Trophoblast cell (in vitro differentiated cells and primary cell): Measurements from ENCODE around the gene SERPINA1.
A peak's percentile ranks its signal among the peaks of the same experiment; 100 is the strongest.

ENCODE experiments used
- DNase-seq, 2 donors: peaks; one replicate each; pipeline ENCODE4 v3.0.0-alpha.2; 2016
- H2AFZ ChIP-seq: 2 replicates; pipeline ENCODE4 v1.6.1; 2013; ENCODE audit warnings: low read length, moderate library complexity, mild to moderate bottlenecking; ENCODE audit not compliant: insufficient read depth, poor library complexity
- H2AK5ac ChIP-seq: 2 replicates; pipeline ENCODE4 v1.6.1; 2013; ENCODE audit warnings: mild to moderate bottlenecking, low read length
- H2BK120ac ChIP-seq: 2 replicates; pipeline ENCODE4 v1.6.1; 2013; ENCODE audit warnings: low read length, mild to moderate bottlenecking, moderate library complexity; ENCODE audit not compliant: insufficient read depth, poor library complexity
- H2BK12ac ChIP-seq: 2 replicates; pipeline ENCODE4 v1.6.1; 2013; ENCODE audit warnings: mild to moderate bottlenecking, low read length, moderate library complexity
- H2BK5ac ChIP-seq: 2 replicates; pipeline ENCODE4 v1.6.1; 2013; ENCODE audit warnings: low read length, low read depth, moderate library complexity, mild to moderate bottlenecking; ENCODE audit not compliant: poor library complexity
- H3K14ac ChIP-seq: 2 replicates; pipeline ENCODE4 v1.6.1; 2013; ENCODE audit warnings: mild to moderate bottlenecking, low read length
- H3K18ac ChIP-seq: 2 replicates; pipeline ENCODE4 v1.6.1; 2013; ENCODE audit warnings: mild to moderate bottlenecking, low read length
- H3K23ac ChIP-seq: 2 replicates; pipeline ENCODE4 v1.6.1; 2013; ENCODE audit warnings: low read length
- H3K27ac ChIP-seq: 2 replicates; pipeline ENCODE4 v1.5.1; 2013; ENCODE audit warnings: low read depth, mild to moderate bottlenecking, inconsistent platforms, low read length, moderate library complexity
- H3K27me3 ChIP-seq: 2 replicates; pipeline ENCODE4 v1.6.1; 2013; ENCODE audit warnings: inconsistent platforms, mild to moderate bottlenecking, low read length, moderate library complexity; ENCODE audit not compliant: insufficient read depth
- H3K36me3 ChIP-seq, 2 experiments: 1 replicate in 1 of 2; 2 replicates in 1 of 2; pipeline ENCODE4 v1.6.1; 2013; ENCODE audit warnings: low read length in 2 of 2, mild to moderate bottlenecking in 2 of 2, moderate library complexity in 1 of 2; ENCODE audit not compliant: insufficient read depth in 2 of 2, control insufficient read depth in 1 of 2
- H3K4ac ChIP-seq: 2 replicates; pipeline ENCODE4 v1.6.1; 2013; ENCODE audit warnings: low read depth, mild to moderate bottlenecking, low read length, moderate library complexity
- H3K4me1 ChIP-seq, 2 experiments: 1 replicate in 1 of 2; 2 replicates in 1 of 2; pipeline ENCODE4 v1.6.1; 2013; ENCODE audit warnings: low read length in 2 of 2, mild to moderate bottlenecking in 2 of 2, moderate library complexity in 1 of 2; ENCODE audit not compliant: insufficient read depth in 2 of 2, control insufficient read depth in 1 of 2
- H3K4me2 ChIP-seq: 2 replicates; pipeline ENCODE4 v1.6.1; 2013; ENCODE audit warnings: inconsistent platforms, mild to moderate bottlenecking, low read length, moderate library complexity
- H3K4me3 ChIP-seq: 2 replicates; pipeline ENCODE4 v1.5.1; 2013; ENCODE audit warnings: mild to moderate bottlenecking, low read depth, low read length, inconsistent platforms
- H3K79me1 ChIP-seq: one replicate; pipeline ENCODE4 v1.6.1; 2013; ENCODE audit warnings: low read length
- H3K79me2 ChIP-seq: 2 replicates; pipeline ENCODE4 v1.6.1; 2013; ENCODE audit warnings: low read length, mild to moderate bottlenecking; ENCODE audit not compliant: control insufficient read depth, insufficient read depth, poor library complexity
- H3K9ac ChIP-seq: 2 replicates; pipeline ENCODE4 v1.6.1; 2013; ENCODE audit warnings: mild to moderate bottlenecking, low read length
- H3K9me3 ChIP-seq: 2 replicates; pipeline ENCODE4 v1.6.1; 2013; ENCODE audit warnings: low read depth, mild to moderate bottlenecking, control low read depth, inconsistent platforms, low read length; ENCODE audit not compliant: insufficient read depth
- H4K12ac ChIP-seq: 2 replicates; pipeline ENCODE4 v1.6.1; 2013; ENCODE audit warnings: low read depth, mild to moderate bottlenecking, low read length, moderate library complexity
- H4K8ac ChIP-seq: 2 replicates; pipeline ENCODE4 v1.6.1; 2013; ENCODE audit warnings: low read depth, mild to moderate bottlenecking, low read length, moderate library complexity
- H4K91ac ChIP-seq: one replicate; pipeline ENCODE4 v1.6.1; 2013; ENCODE audit warnings: low read depth, mild to moderate bottlenecking, low read length, moderate library complexity
- WGBS: extraction: QIAGEN DNeasy Blood & Tissue Kit; methylation state at CpG from one replicate; pipeline ENCODE4 v1.1.7; 2013; ENCODE audit warnings: missing lambda C conversion rate; ENCODE audit not compliant: insufficient read length, insufficient coverage; ENCODE audit errors: extremely low coverage; 5-methylcytosine and 5-hydroxymethylcytosine counted together

SERPINA1 gene

DNA sequence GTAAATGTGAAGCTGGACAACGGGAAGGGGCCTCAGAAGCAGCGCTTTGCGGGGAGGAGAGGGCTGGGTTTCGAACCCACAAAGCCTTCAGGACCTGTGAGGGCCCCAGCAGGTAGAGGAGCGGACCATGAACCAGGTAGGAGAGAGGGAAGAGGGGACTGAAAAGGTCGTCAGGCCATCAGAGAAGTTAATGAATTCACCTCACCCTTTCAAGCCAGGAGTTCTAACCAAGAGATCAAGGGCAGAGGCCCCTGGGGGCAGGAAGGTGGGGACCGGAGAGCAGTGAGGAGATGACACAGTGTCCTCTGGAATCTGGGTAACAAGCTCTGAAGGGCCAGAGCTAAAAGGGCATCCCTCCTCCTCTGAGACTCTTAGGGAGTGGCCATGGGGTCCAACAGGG, 19.4 kb downstream of the SERPINA1 start:
- Histone ChIP-seq H3K27ac (no peak overlapping the region), H2BK120ac (no peak overlapping the region), H2AFZ (no peak overlapping the region), H3K9ac (no peak overlapping the region), H3K36me3 (no peaks in the 10 kb centered on the region), H3K9me3 (no peaks in the 10 kb centered on the region), H3K4me3 (no peak overlapping the region), H3K4ac (no peak overlapping the region), H3K23ac (no peak overlapping the region), H2BK12ac (peak overlapping the region; percentile 30), H2BK5ac (no peak overlapping the region), H3K18ac (no peak overlapping the region), H4K8ac (no peak overlapping the region), H3K4me2 (no peak overlapping the region), H3K79me1 (no peaks in the 10 kb centered on the region), H3K27me3 (no peaks in the 10 kb centered on the region), H3K79me2 (no peaks in the 10 kb centered on the region), H4K91ac (no peak overlapping the region), H4K12ac (no peak overlapping the region), H3K4me1 (peaks cover under 1 to 2% of the 10 kb centered on the region in 2 experiments), H2AK5ac (no peak overlapping the region), H3K14ac (no peak overlapping the region)
- WGBS: no CpG with 5 or more reads among the region's 7 CpGs
- no peak for DNase-seq

DNA sequence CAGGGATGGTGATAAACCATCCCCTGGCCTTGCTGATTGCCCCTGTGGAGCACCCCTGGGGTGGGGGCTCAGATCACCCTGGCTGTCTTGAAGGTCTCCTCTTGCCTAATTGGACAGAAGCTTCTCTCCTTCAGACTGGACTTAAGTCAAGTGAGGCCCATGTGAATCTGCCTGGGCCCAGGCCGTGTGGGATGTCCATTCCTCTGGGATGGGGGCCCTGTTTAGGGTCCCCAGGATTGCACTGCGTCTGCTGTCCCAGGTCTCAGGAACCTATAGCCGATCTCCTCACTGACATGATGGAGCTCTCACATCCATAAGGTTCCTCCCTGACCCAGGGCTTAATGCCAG, 20.2 kb downstream of the SERPINA1 start:
- no peak overlapping the region for H3K18ac ChIP-seq
- H2BK12ac ChIP-seq: no peak overlapping the region
- no peak overlapping the region for H3K9ac ChIP-seq
- no peaks in the 10 kb centered on the region for H3K79me1 ChIP-seq
- no peak overlapping the region for H3K4ac ChIP-seq
- no CpG with 5 or more reads among the region's 3 CpGs for WGBS
- H3K23ac ChIP-seq: no peak overlapping the region
- H3K36me3 ChIP-seq: no peaks in the 10 kb centered on the region
- H2BK5ac ChIP-seq: no peak overlapping the region
- no peak overlapping the region for H3K14ac ChIP-seq
- H3K4me1 ChIP-seq: peaks cover 2% of the 10 kb centered on the region in 2 experiments
- H2AFZ ChIP-seq: no peak overlapping the region
- no peak overlapping the region for H4K8ac ChIP-seq
- H3K27me3 ChIP-seq: no peaks in the 10 kb centered on the region
- H2AK5ac ChIP-seq: no peak overlapping the region
- no peak overlapping the region for H4K12ac ChIP-seq
- H3K4me3 ChIP-seq: no peak overlapping the region
- H4K91ac ChIP-seq: no peak overlapping the region
- H3K27ac ChIP-seq: no peak overlapping the region
- DNase-seq: no peak
- no peak overlapping the region for H3K4me2 ChIP-seq
- no peaks in the 10 kb centered on the region for H3K79me2 ChIP-seq
- H3K9me3 ChIP-seq: no peaks in the 10 kb centered on the region
- H2BK120ac ChIP-seq: no peak overlapping the region

- no peak overlapping the region for H3K4ac ChIP-seq
- H3K79me1 ChIP-seq: no peaks in the 10 kb centered on the region
- no peak for DNase-seq
These were observed 20.8 kb downstream of the SERPINA1 start for GRCh38 chr14:94367347-94368242.

GRCh38 chr14:94366146-94366915, 22.1 kb downstream of the SERPINA1 start, which contains the start of gene SERPINA2:
Gene SERPINA2, minus strand, starts transcription at chr14:94366698.
- H3K9me3 ChIP-seq: no peaks in the 10 kb centered on the region
- H3K23ac ChIP-seq: no peak within 1 kb of the TSS
- no peak within 1 kb of the TSS for H3K27ac ChIP-seq
- no peak within 1 kb of the TSS for H2AK5ac ChIP-seq
- H3K4me1 ChIP-seq: peaks cover 2% of the 10 kb centered on the region in 2 experiments
- no peak within 1 kb of the TSS for H2AFZ ChIP-seq
- H3K18ac ChIP-seq: no peak within 1 kb of the TSS
- no peaks in the 10 kb centered on the region for H3K79me2 ChIP-seq
- H3K4me3 ChIP-seq: no peak within 1 kb of the TSS
- no peak within 1 kb of the TSS for H4K12ac ChIP-seq
- no CpG with 5 or more reads among the region's 14 CpGs for WGBS
- H3K4me2 ChIP-seq: no peak within 1 kb of the TSS
- H2BK120ac ChIP-seq: no peak within 1 kb of the TSS
- H3K4ac ChIP-seq: no peak within 1 kb of the TSS
- H4K91ac ChIP-seq: no peak within 1 kb of the TSS
- H3K9ac ChIP-seq: no peak within 1 kb of the TSS
- H2BK12ac ChIP-seq: no peak within 1 kb of the TSS
- H3K27me3 ChIP-seq: no peaks in the 10 kb centered on the region
- no peak within 1 kb of the TSS for H3K14ac ChIP-seq
- H2BK5ac ChIP-seq: no peak within 1 kb of the TSS
- no peaks in the 10 kb centered on the region for H3K36me3 ChIP-seq
- DNase-seq: peak in 1 of 2 donors; percentile 32
- H3K79me1 ChIP-seq: no peaks in the 10 kb centered on the region
- H4K8ac ChIP-seq: no peak within 1 kb of the TSS

More at GRCh38 chr14:94367347-94368242, 20.8 kb downstream of the SERPINA1 start:
- Histone ChIP-seq H3K27me3 (no peaks in the 10 kb centered on the region), H3K79me2 (no peaks in the 10 kb centered on the region), H3K14ac (no peak overlapping the region), H2BK5ac (no peak overlapping the region), H3K18ac (no peak overlapping the region), H3K4me3 (no peak overlapping the region), H3K27ac (no peak overlapping the region), H4K91ac (no peak overlapping the region), H3K23ac (no peak overlapping the region), H4K8ac (no peak overlapping the region), H3K4me1 (peaks cover 2% of the 10 kb centered on the region in 2 experiments), H3K4me2 (no peak overlapping the region), H3K9ac (no peak overlapping the region), H2AFZ (no peak overlapping the region), H2BK120ac (no peak overlapping the region), H2AK5ac (no peak overlapping the region), H3K36me3 (no peaks in the 10 kb centered on the region), H4K12ac (no peak overlapping the region), H3K9me3 (no peaks in the 10 kb centered on the region), H2BK12ac (no peak overlapping the region)
- no CpG with 5 or more reads among the region's 12 CpGs for WGBS
